GM12878 (cell line): Measurements from ENCODE around the gene OR6N2.

Source experiments
- ASH2L ChIP-seq: fragments of 300-600, 200-600 bp; sonication (generic); IDR thresholded peaks from 2 replicates; pipeline ENCODE4 v1.6.1; 2017; ENCODE audit warnings: low read depth, mild to moderate bottlenecking, borderline replicate concordance
- ATF3 ChIP-seq: IDR thresholded peaks from 2 replicates; pipeline ENCODE4 v1.6.1; 2011; ENCODE audit warnings: low read depth, mild to moderate bottlenecking, low read length, moderate library complexity, borderline replicate concordance; ENCODE audit errors: extremely low read depth
- CTCF ChIP-seq, 3 experiments: IDR thresholded peaks in 2 of 3; conservative IDR thresholded peaks in 1 of 3; 2 replicates each; pipeline ENCODE4 v1.5.1; 2011; ENCODE audit warnings: low read depth in 3 of 3, low read length in 3 of 3, mild to moderate bottlenecking in 3 of 3, control low read depth in 2 of 3, moderate library complexity in 2 of 3, inconsistent platforms in 1 of 3, mixed read lengths in 1 of 3; ENCODE audit not compliant: control insufficient read depth in 2 of 3, insufficient read depth in 1 of 3; ENCODE audit errors: extremely low read depth in 1 of 3
- ETV6 ChIP-seq, 2 experiments: fragments of 450-650 bp in 1 of 2; IDR thresholded peaks in 1 of 2; conservative IDR thresholded peaks in 1 of 2; 2 replicates each; pipeline ENCODE4 v1.6.1; 2014; ENCODE audit warnings: antibody characterized with exemption in 1 of 2, borderline replicate concordance in 1 of 2, low read depth in 1 of 2, mild to moderate bottlenecking in 1 of 2, moderate library complexity in 1 of 2
- KDM1A ChIP-seq: fragments of 200-600 bp; sonication (generic); IDR thresholded peaks from 2 replicates; pipeline ENCODE4 v1.6.1; 2016; ENCODE audit warnings: borderline replicate concordance
- MAX ChIP-seq: IDR thresholded peaks from 2 replicates; pipeline ENCODE4 v1.6.1; 2012; ENCODE audit warnings: low read depth, low read length, improper control_type of control experiment
- NR2C2 ChIP-seq: IDR thresholded peaks from 2 replicates; pipeline ENCODE4 v1.6.1; 2011; ENCODE audit warnings: borderline replicate concordance, low read depth; ENCODE audit not compliant: control insufficient read depth, insufficient read length

GRCh38 chr1:158724442-158724841, 56.6 kb downstream of the OR6N2 start:
- TF ChIP-seq ETV6 (conservative IDR thresholded peaks at IDR 0.05 in 1 of 2, IDR thresholded peaks at IDR 0.05 in 1 of 2; ENCODE audit: borderline replicate concordance in 1 of 2, low read depth in 1 of 2): no peak
- no peak for TF ChIP-seq NR2C2
- no peak for TF ChIP-seq ASH2L
- no peak for TF ChIP-seq CTCF (IDR thresholded peaks at IDR 0.05 in 2 of 3, conservative IDR thresholded peaks at IDR 0.05 in 1 of 3; ENCODE audit: control insufficient read depth in 2 of 3, extremely low read depth in 1 of 3, insufficient read depth in 1 of 3, low read depth in 3 of 3, low read length in 3 of 3)
- TF ChIP-seq MAX: no peak
- no peak for TF ChIP-seq KDM1A
- no peak for TF ChIP-seq ATF3
